ENCODE data around the gene DOK4. TPM values are rescaled to one million over a fixed set of nuclear protein-coding genes. Genes with fewer than 3 reads are reported as not detected.

The DOK4 gene
- total and polyA plus RNA-seq, 2 experiments from 2014 or later, result 11.4 to 29.1 TPM

GRCh38 chr16:57475711-57476339 lies 10.5 kb downstream of the DOK4 start (continued):
- TF ChIP-seq ETS1 (IDR thresholded peaks at IDR 0.05) (no peak), JUNB (IDR thresholded peaks at IDR 0.05; ENCODE audit: unreplicated experiment) (no peak), NANOG (IDR thresholded peaks at IDR 0.05; ENCODE audit: borderline replicate concordance) (no peak), EZH2phosphoT487 (IDR thresholded peaks at IDR 0.05; ENCODE audit: unreplicated experiment) (no peak), REST (IDR thresholded peaks at IDR 0.05; ENCODE audit: unreplicated experiment) (no peak), ZNF114 (CRISPR knock-in tag; IDR thresholded peaks at IDR 0.05) (no peak), ZNF331 (CRISPR knock-in tag; IDR thresholded peaks at IDR 0.05; ENCODE audit: low read depth) (no peak)

GRCh38 chr16:57474671-57475661 lies 11.3 kb downstream of the DOK4 start:
- no peaks in the 10 kb centered on the region for H3K9me3 Mint-ChIP-seq
- Histone ChIP-seq H3K4me3 (peak overlapping the region; percentile 41; the same call in 1 of the 2 replicates), H3F3A (replicated peaks; ENCODE audit: low read depth) (peaks cover 12% of the 10 kb centered on the region; the same call in 1 of the 2 replicates), H3K27me3 (ENCODE audit: insufficient read depth) (peaks cover 7% of the 10 kb centered on the region; the same call in 1 of the 2 replicates), H3K36me3 (ENCODE audit: insufficient read depth) (peaks cover 12% of the 10 kb centered on the region; the same call in 1 of the 2 replicates), H2AFZ (no peak overlapping the region), H3K9me2 (ENCODE audit: insufficient read depth) (no peaks in the 10 kb centered on the region), H3K27ac (ENCODE audit: low read depth) (peak overlapping the region; percentile 66; the same call in 1 of the 2 replicates), H3K79me2 (replicated peaks; ENCODE audit: insufficient read depth) (no peaks in the 10 kb centered on the region; the same call in 1 of the 2 replicates), H3K4me1 (ENCODE audit: insufficient read depth) (peaks cover 58% of the 10 kb centered on the region), H3K4me2 (peak overlapping the region; percentile 77), H4K20me1 (replicated peaks; ENCODE audit: insufficient read depth) (0 out of 2 replicates have a peak, but pooled peaks cover 3% of the 10 kb centered on the region)
- H3K36me3 Mint-ChIP-seq (ENCODE audit: low read depth), result peaks cover 23% of the 10 kb centered on the region
- no peak for DNase-seq (ENCODE audit: low spot score)
- ATAC-seq, result no peak
- H3K27me3 Mint-ChIP-seq (ENCODE audit: insufficient read depth, low read depth, poor library complexity), result peaks cover 21% of the 10 kb centered on the region
- peak overlapping the region; percentile 91 for H3K27ac Mint-ChIP-seq
- H3K4me3 Mint-ChIP-seq, result peak overlapping the region; percentile 51
- peaks cover 70% of the 10 kb centered on the region for H3K4me1 Mint-ChIP-seq
- no peak for TF ChIP-seq CREB1 (CRISPR knock-in tag; IDR thresholded peaks at IDR 0.05; ENCODE audit: low read depth)
- TF ChIP-seq EZH2 (IDR thresholded peaks at IDR 0.05; ENCODE audit: low read depth, unreplicated experiment), result no peak
- no peak for TF ChIP-seq REST (IDR thresholded peaks at IDR 0.05; ENCODE audit: unreplicated experiment)
- no peak for TF ChIP-seq ZNF331 (CRISPR knock-in tag; IDR thresholded peaks at IDR 0.05; ENCODE audit: low read depth)
- no peak for TF ChIP-seq CTCF (conservative IDR thresholded peaks at IDR 0.05; ENCODE audit: low read depth in 2 of 2)
- no peak for TF ChIP-seq ETS1 (IDR thresholded peaks at IDR 0.05)
- TF ChIP-seq NANOG (IDR thresholded peaks at IDR 0.05; ENCODE audit: borderline replicate concordance), result no peak
- no peak for TF ChIP-seq POLR2AphosphoS5 (IDR thresholded peaks at IDR 0.05; ENCODE audit: low read depth)
- no peak for TF ChIP-seq ZNF114 (CRISPR knock-in tag; IDR thresholded peaks at IDR 0.05)
- TF ChIP-seq STAT1 (IDR thresholded peaks at IDR 0.05; ENCODE audit: unreplicated experiment), result no peak
- TF ChIP-seq EZH2phosphoT487 (IDR thresholded peaks at IDR 0.05; ENCODE audit: unreplicated experiment), result no peak
